ENCODE measurements around the gene HPSE2.
"Not testable (repeated sequence)": the region's sequence is repeated elsewhere in the genome, so short reads cannot be mapped to it uniquely, and the experiment has no call there.

Gene HPSE2

GRCh38 chr10:98536551-98536950 lies 699.1 kb downstream of the HPSE2 start:
- DNase-seq = no peak

GRCh38 chr10:98533746-98534445 lies 701.8 kb downstream of the HPSE2 start:
- DNase-seq = no peak

- no peak for DNase-seq
Measured at GRCh38 chr10:98533241-98533640, 702.4 kb downstream of the HPSE2 start.

- DNase-seq = no peak
Measured at GRCh38 chr10:98528805-98529183, 706.9 kb downstream of the HPSE2 start.

- no peak for DNase-seq
Measured at GRCh38 chr10:98528166-98528804, 707.4 kb downstream of the HPSE2 start.

- DNase-seq = no peak
Measured at GRCh38 chr10:98525969-98526368, 709.7 kb downstream of the HPSE2 start.

GRCh38 chr10:98524124-98524523 lies 711.5 kb downstream of the HPSE2 start:
- no peak for DNase-seq

GRCh38 chr10:98519841-98520240 lies 715.8 kb downstream of the HPSE2 start:
- DNase-seq = no peak

- DNase-seq = no peak
Measured at GRCh38 chr10:98517672-98518071, 718.0 kb downstream of the HPSE2 start.

- no peak for DNase-seq
Measured at GRCh38 chr10:98516352-98516751, 719.3 kb downstream of the HPSE2 start.

- no peak for DNase-seq
Measured at GRCh38 chr10:98513704-98514103, 721.9 kb downstream of the HPSE2 start.

GRCh38 chr10:98511876-98512275 lies 723.8 kb downstream of the HPSE2 start:
- DNase-seq = no peak

- DNase-seq = no peak
Measured at GRCh38 chr10:98510412-98510995, 725.1 kb downstream of the HPSE2 start.

GRCh38 chr10:98509745-98510144 lies 725.9 kb downstream of the HPSE2 start:
- no peak for DNase-seq

GRCh38 chr10:98502535-98502934 lies 733.1 kb downstream of the HPSE2 start:
- DNase-seq = not testable (repeated sequence)

GRCh38 chr10:98492763-98493162 lies 742.9 kb downstream of the HPSE2 start:
- no peak for DNase-seq

- DNase-seq = no peak
Measured at GRCh38 chr10:98489561-98490481, 745.8 kb downstream of the HPSE2 start.

GRCh38 chr10:98488669-98489430 lies 746.8 kb downstream of the HPSE2 start:
- DNase-seq = no peak

- DNase-seq = no peak
Measured at GRCh38 chr10:98487649-98488048, 748.0 kb downstream of the HPSE2 start.

GRCh38 chr10:98486421-98486820 lies 749.2 kb downstream of the HPSE2 start:
- no peak for DNase-seq

- DNase-seq = no peak
Measured at GRCh38 chr10:98485959-98486358, 749.7 kb downstream of the HPSE2 start.

GRCh38 chr10:98483658-98484057 lies 752.0 kb downstream of the HPSE2 start:
- no peak for DNase-seq

GRCh38 chr10:98482096-98482495 lies 753.6 kb downstream of the HPSE2 start:
- DNase-seq = no peak

Data from 8988T (cell line).